CD4-positive, alpha-beta T cell treated with Interferon alpha-2 for 1 hour (primary cell): ENCODE results near the gene CFLAR.
"Not testable (repeated sequence)": the region's sequence is repeated elsewhere in the genome, so short reads cannot be mapped to it uniquely, and the experiment has no call there.

Experiments used
- DNase-seq, 2 donors: peaks; one replicate each; pipeline ENCODE4 v3.0.0-alpha.2; 2020 to 2022

CFLAR gene

DNA sequence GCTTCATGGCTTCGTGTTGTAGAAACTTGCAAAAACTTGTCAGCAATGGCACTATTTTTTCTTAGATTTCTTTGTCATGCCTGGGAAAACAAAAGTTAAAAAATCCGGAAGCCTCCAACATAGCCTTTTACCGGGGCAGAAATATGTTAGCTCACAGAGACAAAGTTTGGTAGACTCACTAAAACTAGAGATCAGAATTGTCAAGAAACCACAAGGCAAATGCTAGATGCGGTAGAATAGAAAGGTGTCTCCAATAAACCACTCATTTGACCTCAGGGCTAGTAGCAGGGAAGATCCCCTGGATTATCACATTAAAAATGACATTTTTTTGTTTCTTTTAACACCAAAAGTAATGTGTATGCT, 67.4 kb downstream of the CFLAR start:
- DNase-seq, result peak in 1 of 2 donors; percentile 64

DNA sequence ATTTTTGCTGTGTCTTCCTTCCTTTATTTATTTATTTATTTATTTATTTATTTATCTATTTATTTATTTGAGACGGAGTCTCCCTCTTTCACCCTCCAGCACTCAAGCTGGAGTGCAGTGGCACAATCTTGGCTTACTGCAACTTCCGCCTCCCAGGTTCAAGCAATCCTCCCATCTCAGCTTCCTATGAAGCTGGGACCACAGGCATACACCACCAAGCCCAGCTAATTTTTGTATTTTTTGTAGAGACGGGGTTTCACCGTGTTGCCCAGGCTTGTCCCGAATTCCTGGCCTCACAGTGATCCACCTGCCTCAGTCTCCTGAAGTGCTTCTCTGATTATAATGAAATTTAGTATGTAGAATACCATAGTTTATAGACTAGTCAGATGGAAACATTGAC, 67.9 kb downstream of the CFLAR start:
- peak in 1 of 2 donors; percentile 18 for DNase-seq

DNA sequence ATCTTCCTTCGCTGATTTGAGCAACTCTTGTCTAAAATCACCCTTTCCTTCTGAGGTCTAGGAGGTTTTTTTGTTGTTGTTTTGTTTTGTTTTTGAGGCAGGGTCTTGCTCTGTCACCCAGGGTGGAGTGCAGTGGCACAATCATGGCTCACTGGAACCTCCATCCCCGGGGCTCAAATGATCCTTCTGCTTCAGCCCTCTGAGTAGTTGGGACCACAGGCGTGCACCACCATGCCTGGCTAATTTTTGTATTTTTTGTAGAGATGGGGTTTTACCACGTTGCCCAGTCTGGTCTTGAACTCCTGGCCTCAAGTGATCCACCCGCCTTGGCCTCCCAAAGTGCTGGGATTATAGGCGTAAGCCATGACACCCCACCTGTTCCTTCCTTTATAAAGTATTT, 68.3 kb downstream of the CFLAR start:
- not testable (repeated sequence) for DNase-seq

DNA sequence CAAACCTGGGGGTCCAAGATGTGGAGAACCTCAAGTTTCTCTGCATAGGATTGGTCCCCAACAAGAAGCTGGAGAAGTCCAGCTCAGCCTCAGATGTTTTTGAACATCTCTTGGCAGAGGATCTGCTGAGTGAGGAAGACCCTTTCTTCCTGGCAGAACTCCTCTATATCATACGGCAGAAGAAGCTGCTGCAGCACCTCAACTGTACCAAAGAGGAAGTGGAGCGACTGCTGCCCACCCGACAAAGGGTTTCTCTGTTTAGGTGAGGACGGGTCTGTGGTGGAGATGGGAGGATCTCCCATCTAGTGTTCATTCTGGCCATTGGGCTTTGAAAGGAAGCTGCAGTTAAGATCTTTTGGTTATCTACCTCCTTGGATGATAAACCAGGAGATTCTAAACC, 69.9 kb downstream of the CFLAR start:
- DNase-seq, result no peak

DNA sequence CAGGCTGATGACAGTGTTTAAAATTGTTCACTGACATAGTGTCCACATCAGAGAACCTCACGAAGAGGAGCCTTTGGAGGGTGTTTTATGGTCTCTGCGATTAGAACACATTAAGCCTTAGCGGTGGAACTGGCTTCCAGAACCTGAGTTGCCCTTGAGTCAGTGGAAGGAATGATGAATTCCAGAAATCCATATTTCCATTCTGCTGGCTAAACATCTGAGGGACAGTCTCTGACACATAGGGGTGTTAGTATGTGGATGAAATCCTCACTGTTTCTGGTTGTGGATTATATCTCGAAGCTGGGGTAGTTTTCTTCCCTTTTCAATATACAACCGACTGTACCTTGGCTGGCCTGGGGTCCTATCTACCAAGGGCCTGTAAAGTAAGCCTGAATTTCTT, 71.0 kb downstream of the CFLAR start:
- no peak for DNase-seq

DNA sequence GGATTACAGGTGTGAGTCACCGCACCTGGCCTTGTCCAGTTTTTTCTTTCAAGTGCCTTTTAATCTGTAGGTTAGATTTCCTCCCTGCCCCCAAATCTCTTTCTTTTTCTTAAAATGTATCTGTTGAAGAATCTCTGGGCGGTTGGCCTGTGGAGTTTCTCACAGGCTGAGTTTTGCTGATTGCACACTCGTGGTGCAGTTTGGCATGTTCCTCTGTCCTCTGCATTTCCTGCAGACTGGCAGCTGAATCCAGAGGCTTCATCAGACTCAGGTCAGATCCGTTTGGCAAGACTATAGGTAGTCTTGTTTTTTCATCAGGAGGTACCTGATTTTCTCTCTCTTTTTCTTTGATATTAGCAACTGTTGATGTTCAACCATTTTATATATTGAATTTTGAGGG, 72.5 kb downstream of the CFLAR start:
- DNase-seq, result no peak

DNA sequence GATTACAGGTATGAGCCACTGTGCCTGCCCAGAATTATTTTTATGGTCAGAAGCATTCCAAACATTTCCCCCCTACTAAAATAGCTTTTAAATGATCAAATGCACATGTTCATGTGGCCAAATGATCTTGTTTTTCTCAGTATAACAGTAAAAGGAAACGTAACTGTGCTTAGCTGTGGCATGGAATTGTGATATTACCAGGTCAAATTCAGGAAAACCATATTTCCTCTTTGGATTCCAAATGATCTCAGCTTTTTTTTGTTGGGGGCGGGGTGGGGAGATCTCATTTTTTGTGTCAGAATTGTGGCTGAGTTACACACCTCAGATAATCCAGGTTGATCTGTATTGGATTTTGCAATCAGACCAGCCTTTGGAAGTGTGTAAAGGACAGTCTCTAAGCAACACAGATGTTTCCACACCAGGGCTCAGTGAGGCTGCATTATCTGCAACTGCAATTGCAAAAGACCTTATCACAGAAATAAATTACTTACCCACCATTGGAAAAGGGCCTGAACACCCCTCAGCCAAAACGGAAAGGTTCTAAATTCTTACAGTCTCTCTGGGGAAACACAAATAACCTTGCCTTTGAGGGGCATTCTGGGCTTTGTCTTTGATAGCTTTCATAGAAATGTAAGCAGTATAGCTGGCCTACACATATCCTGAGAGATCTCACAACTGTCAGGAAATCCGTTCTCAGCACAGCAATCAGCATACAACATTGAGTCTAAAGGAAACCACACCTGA, 75.3 kb downstream of the CFLAR start:
- DNase-seq, result peak in 1 of 2 donors; percentile 63

DNA sequence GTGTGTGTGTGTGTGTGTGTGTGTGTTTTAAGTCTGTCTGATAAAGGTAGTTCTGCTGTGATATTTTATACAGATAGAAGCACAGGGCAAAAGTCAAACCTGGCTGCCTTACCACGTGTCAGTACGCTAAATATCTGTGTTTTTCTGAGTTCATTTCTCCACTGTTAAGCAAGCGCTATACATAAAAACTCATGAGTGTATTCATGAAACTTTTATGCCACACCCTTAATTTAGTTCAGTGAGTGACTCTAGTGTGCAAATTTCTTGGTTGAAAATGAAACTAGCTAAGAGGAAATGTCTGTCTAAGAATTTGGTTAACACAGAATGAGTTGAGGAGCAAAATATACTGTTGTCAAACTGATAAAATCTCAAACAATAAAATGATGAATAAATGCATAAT, 78.1 kb downstream of the CFLAR start:
- DNase-seq, result peak in 1 of 2 donors; percentile 64

DNA sequence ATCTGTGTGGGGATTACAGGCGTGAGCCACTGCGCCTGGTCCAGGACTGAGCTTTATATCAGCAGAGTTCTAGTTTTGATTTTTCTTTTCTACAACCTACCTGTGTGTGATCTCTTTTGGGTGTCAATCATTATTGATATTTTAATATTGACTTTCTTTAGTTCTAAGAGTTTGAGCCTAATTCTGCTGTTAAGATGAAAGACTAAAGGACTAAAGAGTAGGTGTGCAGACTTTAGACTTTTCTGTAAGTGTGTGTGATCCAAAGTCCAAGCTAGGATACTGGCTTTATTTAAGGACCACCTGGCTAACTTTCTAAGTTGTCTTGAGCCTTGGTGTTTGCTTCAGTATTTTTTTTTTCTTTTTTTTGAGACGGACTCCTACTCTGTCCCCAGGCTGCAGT, 79.4 kb downstream of the CFLAR start:
- no peak for DNase-seq

DNA sequence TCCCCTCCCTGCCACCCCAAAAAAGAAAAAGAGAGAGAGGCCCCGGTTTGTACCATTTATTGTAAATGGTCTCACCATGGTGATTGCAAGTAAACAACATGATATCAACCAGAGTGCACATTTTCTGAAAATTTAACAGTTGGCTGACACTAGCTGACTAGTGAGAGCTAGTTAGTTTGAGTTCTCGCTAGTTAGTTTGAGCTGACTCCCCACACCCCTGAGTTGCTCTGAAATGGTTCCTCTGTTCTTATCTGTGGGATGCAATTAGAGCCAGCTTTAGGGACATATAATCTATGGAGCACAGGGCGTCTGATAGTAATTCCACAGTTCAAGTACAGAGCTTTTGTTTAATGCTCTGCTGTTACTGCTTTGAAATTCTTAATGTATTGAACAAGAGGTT, 80.0 kb downstream of the CFLAR start:
- DNase-seq, result no peak

DNA sequence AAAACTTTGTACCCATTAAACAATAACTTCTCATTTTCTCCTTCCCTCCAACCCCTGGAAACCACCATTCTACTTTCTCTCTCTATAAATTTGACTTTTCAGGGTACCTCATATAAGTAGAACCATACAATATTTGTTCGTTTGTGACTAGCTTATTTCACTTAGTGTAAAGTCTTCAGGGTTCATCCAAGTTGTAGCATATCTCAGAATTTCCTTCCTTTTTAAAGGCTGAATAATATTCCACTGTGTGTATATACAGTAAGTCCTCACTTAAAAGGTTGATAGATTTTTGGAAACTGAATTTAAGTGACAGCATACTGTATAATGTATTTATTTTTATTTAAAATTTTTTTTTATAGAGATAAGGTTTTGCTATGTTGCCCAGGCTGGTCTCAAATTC, 80.8 kb downstream of the CFLAR start:
- no peak for DNase-seq

DNA sequence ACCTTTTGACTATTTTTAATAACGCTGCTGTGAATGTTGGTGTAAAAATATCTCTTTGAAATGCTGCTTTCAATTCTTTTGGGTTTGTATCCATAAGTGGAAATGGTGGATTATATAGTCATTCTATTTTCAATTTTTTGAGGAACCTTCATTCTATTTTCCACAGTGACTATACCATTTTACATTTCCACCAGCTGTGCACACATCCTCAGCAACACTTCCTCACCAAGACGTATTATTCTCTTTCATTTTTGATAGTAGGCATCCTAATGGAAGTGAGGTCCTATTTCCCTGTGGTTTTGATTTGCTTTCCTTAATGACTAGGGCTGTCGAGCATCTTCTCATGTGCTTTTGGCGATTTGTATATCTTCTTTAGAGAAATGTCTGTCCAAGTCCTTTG, 81.8 kb downstream of the CFLAR start:
- no peak for DNase-seq

DNA sequence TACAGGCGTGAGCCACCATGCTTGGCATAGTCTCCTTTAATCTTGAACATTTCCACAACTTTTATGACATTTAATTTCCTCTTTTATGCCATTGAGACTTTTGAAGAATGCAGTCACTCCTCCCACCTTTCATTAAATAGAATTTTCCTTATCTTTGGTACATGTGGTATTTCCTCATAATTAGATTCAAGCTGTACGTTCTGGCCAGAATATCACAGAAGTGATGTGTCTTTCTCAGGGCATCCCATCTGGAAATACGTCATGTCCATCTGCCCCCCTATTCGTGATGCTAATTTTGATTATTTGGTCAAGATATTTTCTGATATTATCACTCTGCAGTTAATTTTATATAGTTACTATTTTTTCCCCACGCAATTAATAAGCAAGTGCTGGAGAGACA, 83.9 kb downstream of the CFLAR start:
- no peak for DNase-seq

DNA sequence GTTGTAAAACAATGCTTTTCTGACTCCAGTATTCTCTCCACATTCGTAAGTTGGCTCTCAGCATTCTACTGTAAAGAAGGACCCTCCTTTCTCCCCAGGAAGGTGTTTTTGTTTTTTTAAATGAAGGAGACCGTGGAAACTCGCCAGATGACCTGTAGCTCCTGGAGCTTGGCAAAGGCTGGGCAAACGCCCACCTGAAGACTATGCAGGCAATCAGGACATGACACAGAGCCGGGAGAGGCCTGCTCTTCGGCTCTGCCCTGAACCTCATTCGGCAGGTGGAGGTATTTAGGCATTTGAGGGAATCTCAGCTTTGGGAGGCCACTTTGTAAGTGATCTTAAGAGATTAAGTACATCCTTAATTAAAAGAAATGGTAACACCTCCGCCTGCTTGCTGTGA, 84.4 kb downstream of the CFLAR start:
- DNase-seq, result no peak

DNA sequence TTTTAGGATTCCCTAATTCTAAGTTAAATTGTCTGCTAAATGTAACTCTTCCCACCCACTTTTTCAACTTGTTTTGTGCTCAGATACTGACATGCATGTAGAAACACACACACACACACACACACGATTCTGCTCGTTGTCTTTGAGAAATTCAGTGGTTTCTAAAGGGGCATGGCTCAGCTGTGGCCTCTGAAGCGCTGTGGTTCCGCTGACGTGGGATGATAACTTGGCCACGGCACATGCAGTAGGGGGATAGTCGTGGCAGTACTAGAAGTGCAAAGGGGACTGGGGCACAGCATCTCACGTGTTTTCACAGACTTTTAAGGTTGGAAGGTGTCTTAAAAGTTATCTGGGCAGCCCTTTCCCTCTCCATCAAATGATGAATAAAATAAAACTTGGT, 85.4 kb downstream of the CFLAR start:
- no peak for DNase-seq

DNA sequence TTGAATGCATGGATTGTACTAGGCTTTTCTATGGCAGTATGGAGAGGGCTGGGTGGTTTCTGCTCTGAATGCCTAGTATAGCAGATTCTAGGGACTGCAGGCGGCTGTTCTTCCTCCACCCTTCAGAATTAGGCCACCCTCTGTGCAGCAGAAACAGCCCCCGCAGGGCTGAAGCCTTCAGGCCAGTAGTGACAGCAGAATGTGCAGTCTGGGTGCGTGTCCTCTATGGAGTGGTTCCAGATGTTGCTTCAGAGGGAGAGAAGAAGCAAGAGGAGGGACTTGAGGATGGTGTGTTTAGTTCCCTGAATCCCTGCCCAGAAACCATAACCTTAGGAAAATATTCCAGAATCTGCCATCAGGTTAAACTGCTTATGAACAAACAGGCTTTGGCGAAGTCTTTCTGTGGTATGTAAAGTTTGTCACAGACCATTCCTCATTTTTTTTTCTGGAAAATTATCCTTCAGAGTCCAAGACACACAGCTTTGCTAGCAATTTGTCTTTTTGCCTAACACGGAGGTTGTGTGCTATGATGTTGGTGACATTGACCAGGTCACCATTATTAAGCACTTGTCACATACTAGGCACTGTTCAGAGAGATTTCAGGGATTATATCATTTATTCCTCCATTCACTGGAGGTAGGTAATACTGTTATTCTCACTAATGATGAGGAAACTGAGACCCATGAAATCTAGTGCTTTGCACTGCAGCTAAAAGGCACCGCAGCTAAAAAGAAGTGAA, 88.1 kb downstream of the CFLAR start:
- no peak for DNase-seq

DNA sequence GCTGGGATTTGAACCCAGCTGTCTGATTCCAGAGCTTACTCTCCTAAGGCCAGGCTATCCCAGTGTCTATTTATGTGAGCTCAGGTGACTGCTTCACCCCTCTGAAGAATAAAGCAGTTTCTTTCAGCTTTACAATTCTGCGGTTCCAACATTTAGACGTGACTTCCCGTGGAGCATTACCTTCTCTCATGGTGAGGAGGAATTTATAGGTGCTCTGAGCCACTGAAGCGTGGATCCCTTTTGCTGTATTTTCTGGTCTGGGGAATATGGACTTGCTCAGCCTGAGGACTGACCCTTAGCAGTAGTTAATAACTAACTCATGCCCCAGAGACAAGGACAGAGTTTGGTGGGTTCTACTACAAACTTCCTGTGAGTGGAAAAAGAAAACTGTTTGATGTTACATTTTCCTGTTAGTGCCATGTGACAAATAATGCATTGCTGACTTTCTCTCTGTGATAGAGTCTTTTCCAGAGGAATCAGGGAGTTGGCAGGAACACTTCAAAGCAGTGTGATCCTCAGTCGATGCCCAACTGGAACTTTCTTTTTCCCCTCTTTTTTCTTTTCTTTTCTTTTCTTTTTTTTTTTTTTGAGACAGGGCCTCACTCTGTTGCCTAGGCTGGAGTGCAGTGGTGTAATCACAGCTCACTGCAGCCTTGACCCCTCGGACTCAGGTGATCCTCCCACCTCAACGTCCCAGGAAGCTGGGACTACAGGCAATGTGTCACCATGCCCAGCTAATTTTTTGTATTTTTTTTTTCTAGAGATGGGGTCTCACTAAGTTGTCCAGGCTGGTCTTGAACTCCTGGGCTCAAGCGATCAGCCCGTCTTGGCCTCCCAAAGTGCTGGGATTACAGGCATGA, 88.9 kb downstream of the CFLAR start:
- no peak for DNase-seq

DNA sequence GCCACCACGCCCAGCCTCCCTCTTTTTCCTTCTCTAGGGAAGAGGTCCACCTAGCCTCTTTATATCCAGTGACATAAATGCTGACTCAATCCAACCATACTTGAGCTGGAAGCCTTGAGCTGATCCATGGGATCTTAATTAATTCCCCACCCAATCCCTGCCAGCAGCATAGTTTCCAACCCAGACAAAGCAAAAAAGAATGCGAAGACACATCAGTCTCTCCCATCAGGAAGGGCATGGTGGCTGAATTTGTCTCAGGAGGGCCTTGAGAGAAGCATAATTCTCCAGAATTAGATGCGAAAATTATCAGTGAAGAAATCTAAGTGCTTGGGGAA, 89.5 kb downstream of the CFLAR start:
- DNase-seq, result no peak

DNA sequence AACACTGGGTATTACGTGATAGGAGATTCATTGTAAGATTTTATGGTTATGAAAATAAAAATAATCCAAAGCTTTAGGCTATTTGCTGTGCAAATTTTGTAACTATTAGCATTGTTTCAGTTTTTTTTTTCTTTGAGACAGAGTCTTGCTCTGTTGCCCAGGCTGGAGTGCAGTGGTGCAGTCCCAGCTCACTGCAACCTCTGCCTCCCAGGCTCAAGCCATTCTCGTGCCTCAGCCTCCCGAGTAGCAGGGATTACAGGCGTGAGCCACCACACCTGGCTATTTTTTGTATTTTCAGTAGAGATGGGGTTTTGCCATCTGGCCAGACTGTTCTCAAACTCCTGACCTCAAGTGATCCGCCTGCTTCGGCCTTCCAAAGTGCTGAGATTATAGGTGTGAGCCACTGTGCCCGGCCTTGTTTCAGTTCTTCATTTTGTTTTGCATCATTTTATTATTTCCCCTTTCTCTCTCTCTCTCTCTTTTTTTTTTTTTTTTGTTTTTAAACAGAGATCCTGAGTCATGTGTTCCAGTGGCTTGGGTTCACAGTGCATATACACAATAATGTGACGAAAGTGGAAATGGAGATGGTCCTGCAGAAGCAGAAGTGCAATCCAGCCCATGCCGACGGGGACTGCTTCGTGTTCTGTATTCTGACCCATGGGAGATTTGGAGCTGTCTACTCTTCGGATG, 92.7 kb downstream of the CFLAR start:
- DNase-seq, result peak in 1 of 2 donors; percentile 61

DNA sequence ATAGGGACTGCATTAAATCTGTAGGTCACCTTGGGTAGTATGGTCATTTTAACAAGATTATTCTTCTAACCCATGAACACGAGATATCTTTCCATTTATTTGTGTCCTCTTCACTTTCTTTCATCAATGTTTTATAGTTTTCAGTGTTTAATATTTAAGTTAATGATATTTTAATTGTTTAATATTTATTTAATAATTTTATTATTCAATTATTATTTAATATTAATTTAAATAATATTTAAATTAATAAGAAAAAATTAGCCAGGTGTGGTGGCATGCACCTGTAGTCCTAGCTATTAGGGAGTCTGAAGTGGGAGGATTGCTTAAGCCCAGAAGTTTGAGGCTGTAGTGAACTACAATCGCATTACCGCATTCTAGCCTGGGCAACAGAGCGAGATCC, 100.0 kb downstream of the CFLAR start:
- DNase-seq, result no peak

DNA sequence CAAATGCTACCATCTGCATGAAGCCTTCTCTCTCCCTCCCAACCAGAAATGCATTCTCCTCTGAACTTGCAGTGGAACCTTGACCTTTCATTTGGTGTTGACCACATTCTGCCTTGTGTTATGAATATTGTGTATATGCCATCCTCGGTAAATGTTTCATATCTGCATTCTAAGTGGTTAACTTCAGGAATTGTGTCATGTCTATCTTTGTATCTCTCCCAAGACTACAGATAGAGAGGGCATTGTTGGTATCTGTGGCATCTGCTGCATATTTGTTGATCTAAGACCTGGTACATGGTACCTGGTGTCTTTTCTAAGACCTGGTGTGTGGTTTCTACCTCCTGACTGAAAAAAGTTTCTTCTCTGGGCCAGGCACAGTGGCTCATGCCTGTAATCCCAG, 101.0 kb downstream of the CFLAR start:
- DNase-seq, result no peak

DNA sequence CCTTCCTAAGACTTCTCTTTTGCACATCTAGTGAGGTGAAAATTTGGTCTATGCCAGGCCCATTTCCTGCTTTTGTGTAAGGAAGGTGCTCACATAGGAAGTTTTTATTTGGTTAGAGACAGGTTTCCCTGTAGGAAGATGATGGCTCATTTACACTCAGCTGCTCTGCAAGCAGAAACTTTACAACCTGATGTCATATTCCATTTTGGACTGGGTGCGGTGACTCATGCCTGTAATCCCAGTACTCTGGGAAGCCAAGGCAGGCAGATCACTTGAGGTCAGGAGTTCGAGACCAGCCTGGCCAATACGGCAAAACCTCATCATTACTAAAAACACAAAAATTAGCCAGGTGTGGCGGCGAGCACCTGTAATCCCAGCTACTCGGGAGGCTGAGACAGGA, 102.8 kb downstream of the CFLAR start:
- no peak for DNase-seq
